Pancreas (tissue), 10 donors: ENCODE measurements around the gene OPRL1. TPM values are rescaled to one million over a fixed set of nuclear protein-coding genes. Genes with fewer than 3 reads are reported as not detected.

Source experiments
- ATAC-seq, 4 donors: fragments of 200-7000 bp; cut with Tn5 transposase; one replicate each; pipeline versions ENCODE4 v1.8.0 to v1.9.1; 2020; ENCODE audit warnings: mild to moderate bottlenecking in 4 of 4, moderate library complexity in 4 of 4
- DNase-seq, 6 donors: peaks; one replicate each; pipeline ENCODE4 v3.0.0-alpha.2; 2020
- FAIRE-seq: peaks from 2 replicates; lab custom pipeline; 2012; peaks lifted over from hg19 to GRCh38; lab: Jason Lieb, UNC
- H3K27ac ChIP-seq, 4 donors: fragments of 200-600 bp; sonication (generic); 1 replicate in 3 of 4; 2 replicates in 1 of 4; pipeline versions ENCODE4 v1.5.0 to v1.8.0; 2020
- H3K27me3 ChIP-seq, 4 donors: fragments of 200-600 bp; one replicate each; pipeline ENCODE4 v1.8.0; 2021
- H3K36me3 ChIP-seq, 3 donors: fragments of 200-600 bp; sonication (generic) in 1 of 3; one replicate each; pipeline versions ENCODE4 v1.5.0 to v1.8.0; 2020 to 2021
- H3K4me1 ChIP-seq, 3 donors: fragments of 200-600 bp; one replicate each; pipeline ENCODE4 v1.8.0; 2021
- H3K4me3 ChIP-seq, 4 donors: fragments of 200-600 bp; sonication (generic) in 2 of 4; one replicate each; pipeline versions ENCODE4 v1.5.0 to v1.8.0; 2020 to 2021
- H3K9me3 ChIP-seq, 4 donors: fragments of 200-600 bp; one replicate each; pipeline ENCODE4 v1.8.0; 2021
- WGBS, 2 donors: extraction: QIAGEN DNeasy Blood & Tissue Kit; methylation state at CpG; one replicate each; pipeline ENCODE4 v1.1.7; 2013; 5-methylcytosine and 5-hydroxymethylcytosine counted together
- intact Hi-C, 3 donors: fragments of 100-400 bp; cut with DNase I; formaldehyde crosslinking; loops; one replicate each; pipeline versions ENCODE4 v1.11.1 to v1.14.2; 2022
- polyA plus RNA-seq, 2 donors: library from polyadenylated mRNA; stranded (reverse); fragments of 200-250 nt; gene quantifications; one replicate each; pipeline ENCODE4 v1.2.3, GENCODE V29; 2013
- total RNA-seq, 6 donors: library from RNA; stranded (reverse); fragmentation: NEBNext Ultra II Directional in 4 of 6; extraction: Animal tissue kit (Norgen Biotek cat#: 25700) in 4 of 6; gene quantifications; one replicate each; pipeline versions ENCODE4 v1.2.1 to v1.2.4, GENCODE V29; 2021 to 2023
- TF ChIP-seq, protein P1 (sequence below), 4 donors: fragments of 200-600 bp; sonication (generic) in 3 of 4; IDR thresholded peaks; one replicate each; pipeline versions ENCODE4 v1.5.0 to v1.8.0; 2021; ENCODE audit warnings: antibody characterized with exemption in 4 of 4
- donor health status: healthy with polysubstance abuse.
- donor health status: DM: no; HTN: no; CAD: no; lungs with moderate emphysema.
- donor health status: DM: no; HTN: no; CAD: no.
- donor health status: control.
- donor health status: control.
- donor health status: Bipolar disorder and iron deficiency.
- donor health status: DM: yes; HTN: yes; CAD: no.
- donor health status: DM: no; HTN: no; CAD: no.
- donor health status: DM: no; HTN: no; CAD: no.
- donor health status: DM: yes; HTN: yes; CAD: no.

Gene OPRL1
- total and polyA plus RNA-seq, 8 donors = 0.25 to 2.2 (median 0.91) TPM

DNA sequence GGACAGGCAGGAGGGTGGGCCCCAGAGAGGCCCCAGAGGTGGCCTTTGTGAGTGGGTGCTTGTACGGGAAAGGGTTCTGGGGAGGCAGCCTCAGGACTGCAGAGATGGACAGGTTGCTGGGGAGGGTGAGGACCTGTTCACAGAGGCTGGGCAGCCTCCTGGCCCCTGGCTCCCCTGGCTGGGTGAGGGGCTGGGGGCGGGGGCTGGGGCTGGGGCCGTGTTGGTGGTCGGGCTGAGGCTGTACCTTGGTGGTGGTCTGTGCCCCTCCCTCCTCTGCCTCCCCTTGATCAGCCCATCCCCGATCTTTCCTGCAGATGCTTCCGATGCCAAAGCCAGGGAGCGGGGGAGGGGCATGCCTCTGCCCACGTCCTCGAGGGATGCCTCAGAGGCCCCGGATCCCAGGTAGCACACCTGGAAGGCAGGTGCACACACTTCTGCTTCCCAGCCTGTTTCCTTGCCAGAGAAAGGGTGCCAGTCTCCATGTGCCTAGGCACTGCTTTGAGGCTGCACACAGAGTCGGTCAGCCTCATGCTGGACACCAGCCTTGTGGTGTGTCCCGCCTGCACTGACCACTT lies 12.1 kb upstream of the OPRL1 start:
- 73 to 76% methylated on average over 10 to 12 of the region's 12 CpGs for WGBS, 2 donors
- no peak for DNase-seq
- Histone ChIP-seq H3K4me3 (no peak overlapping the region), H3K9me3 (no peaks in the 10 kb centered on the region), H3K27me3 (no peaks in the 10 kb centered on the region), H3K27ac (no peak overlapping the region), H3K4me1 (peaks cover 0 to 5% (median 0%) of the 10 kb centered on the region in 3 donors), H3K36me3 (no peaks in the 10 kb centered on the region)
- no peak for ATAC-seq
- intact Hi-C loops = no loop called here
- no peak for FAIRE-seq
- TF ChIP-seq, protein P1, sequence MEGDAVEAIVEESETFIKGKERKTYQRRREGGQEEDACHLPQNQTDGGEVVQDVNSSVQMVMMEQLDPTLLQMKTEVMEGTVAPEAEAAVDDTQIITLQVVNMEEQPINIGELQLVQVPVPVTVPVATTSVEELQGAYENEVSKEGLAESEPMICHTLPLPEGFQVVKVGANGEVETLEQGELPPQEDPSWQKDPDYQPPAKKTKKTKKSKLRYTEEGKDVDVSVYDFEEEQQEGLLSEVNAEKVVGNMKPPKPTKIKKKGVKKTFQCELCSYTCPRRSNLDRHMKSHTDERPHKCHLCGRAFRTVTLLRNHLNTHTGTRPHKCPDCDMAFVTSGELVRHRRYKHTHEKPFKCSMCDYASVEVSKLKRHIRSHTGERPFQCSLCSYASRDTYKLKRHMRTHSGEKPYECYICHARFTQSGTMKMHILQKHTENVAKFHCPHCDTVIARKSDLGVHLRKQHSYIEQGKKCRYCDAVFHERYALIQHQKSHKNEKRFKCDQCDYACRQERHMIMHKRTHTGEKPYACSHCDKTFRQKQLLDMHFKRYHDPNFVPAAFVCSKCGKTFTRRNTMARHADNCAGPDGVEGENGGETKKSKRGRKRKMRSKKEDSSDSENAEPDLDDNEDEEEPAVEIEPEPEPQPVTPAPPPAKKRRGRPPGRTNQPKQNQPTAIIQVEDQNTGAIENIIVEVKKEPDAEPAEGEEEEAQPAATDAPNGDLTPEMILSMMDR (IDR thresholded peaks at IDR 0.05) = no peak

DNA sequence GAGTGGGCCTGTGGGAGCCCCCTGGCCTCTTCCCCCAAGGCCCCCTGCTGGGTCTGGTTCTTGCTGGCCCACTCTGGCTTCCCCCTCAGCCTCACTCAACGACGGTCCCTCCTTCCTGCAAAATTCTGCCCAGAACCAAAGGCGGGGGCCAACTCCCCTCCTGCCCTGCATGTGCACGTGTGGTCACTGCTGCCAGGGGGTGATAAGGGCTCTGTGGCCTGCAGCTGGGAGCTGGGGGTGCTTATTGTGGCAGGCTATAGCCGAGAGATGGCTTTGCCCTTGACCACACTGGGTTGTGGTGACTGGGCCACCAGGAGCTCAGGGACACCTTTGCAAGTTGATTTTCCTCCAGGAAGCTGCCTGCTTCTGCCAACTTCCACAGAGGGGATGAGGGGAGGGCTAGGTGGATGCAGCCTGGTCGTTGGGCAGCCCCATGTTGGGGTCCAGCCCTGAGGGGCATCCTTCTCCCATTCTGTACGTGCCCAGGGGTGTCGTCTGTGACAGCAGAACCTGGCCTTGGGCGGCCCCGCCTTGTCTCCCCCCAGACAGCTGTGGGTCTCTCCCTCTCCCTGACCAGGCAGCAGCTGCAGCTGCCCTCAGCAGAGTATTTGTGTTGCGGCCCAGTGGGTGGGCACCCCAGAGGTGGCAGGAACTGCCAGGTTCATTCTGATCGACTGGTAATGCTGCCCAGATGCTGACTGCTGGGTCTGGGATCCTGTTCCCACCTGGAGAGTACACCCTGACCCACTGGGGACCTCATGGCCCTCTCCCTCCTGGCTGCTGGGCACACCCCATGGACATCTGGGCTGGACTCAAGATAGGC lies 11.3 kb upstream of the OPRL1 start:
- Histone ChIP-seq H3K4me1 (peaks cover 0 to 5% (median 0%) of the 10 kb centered on the region in 3 donors), H3K27me3 (no peaks in the 10 kb centered on the region), H3K4me3 (no peak overlapping the region), H3K36me3 (no peaks in the 10 kb centered on the region), H3K9me3 (no peaks in the 10 kb centered on the region), H3K27ac (no peak overlapping the region)
- TF ChIP-seq, protein P1 (IDR thresholded peaks at IDR 0.05) = no peak
- ATAC-seq = no peak
- intact Hi-C loops = no loop called here
- DNase-seq = no peak
- WGBS, 2 donors = 71 to 80% methylated on average over 12 of the region's 12 CpGs
- FAIRE-seq = no peak

DNA sequence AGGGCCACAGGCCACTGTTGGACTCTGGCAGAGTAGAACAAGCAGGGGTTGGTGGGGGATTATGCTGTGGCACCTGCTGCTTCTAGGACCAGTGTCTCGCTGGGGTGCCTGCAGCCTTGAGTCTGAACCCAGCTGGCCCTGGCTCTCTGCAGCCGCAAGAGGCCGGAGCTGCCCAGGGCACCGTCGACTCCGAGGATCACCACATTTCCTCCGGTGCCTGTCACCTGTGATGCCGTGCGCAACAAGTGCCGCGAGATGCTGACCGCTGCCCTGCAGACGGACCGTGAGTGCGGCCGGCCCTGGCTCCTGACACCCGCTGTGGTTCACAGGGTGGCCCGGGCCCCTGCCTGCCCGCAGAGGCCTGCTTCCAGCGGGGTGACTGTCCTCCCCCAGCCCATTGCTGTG lies 10.7 kb upstream of the OPRL1 start:
- Histone ChIP-seq H3K27me3 (no peaks in the 10 kb centered on the region), H3K9me3 (no peaks in the 10 kb centered on the region), H3K36me3 (no peaks in the 10 kb centered on the region), H3K4me3 (no peak overlapping the region), H3K4me1 (peaks cover 0 to under 1% (median 0%) of the 10 kb centered on the region in 3 donors), H3K27ac (no peak overlapping the region)
- DNase-seq (no peak), ATAC-seq (no peak), FAIRE-seq (no peak)
- TF ChIP-seq, protein P1 (IDR thresholded peaks at IDR 0.05) = no peak
- intact Hi-C loops = no loop called here
- WGBS, 2 donors = 81 to 85% methylated on average over 20 of the region's 20 CpGs

- Histone ChIP-seq H3K4me1 (no peaks in the 10 kb centered on the region), H3K27ac (no peak overlapping the region), H3K36me3 (no peaks in the 10 kb centered on the region), H3K27me3 (no peaks in the 10 kb centered on the region), H3K9me3 (no peaks in the 10 kb centered on the region), H3K4me3 (no peak overlapping the region)
- TF ChIP-seq, protein P1 (IDR thresholded peaks at IDR 0.05) = peak; percentile 43 to 68 (median 59)
- ATAC-seq (peak in 3 of 4 donors; percentile 45 to 59 (median 55)), DNase-seq (no peak), FAIRE-seq (no peak)
- 64 to 66% methylated on average over 14 of the region's 14 CpGs for whole genome bisulfite sequencing, 2 donors
- intact Hi-C loops = no loop called here
These were observed 10.2 kb upstream of the OPRL1 start for GRCh38 chr20:64069614-64070243.
